ENCODE measurements around the gene ADK. TPM values are rescaled to one million over a fixed set of nuclear protein-coding genes. Genes with fewer than 3 reads are reported as not detected.
"Not testable (repeated sequence)": the region's sequence is repeated elsewhere in the genome, so short reads cannot be mapped to it uniquely, and the experiment has no call there.

The ADK gene
- total RNA-seq, 1 donor from 2014 or later: 26.2 TPM

DNA sequence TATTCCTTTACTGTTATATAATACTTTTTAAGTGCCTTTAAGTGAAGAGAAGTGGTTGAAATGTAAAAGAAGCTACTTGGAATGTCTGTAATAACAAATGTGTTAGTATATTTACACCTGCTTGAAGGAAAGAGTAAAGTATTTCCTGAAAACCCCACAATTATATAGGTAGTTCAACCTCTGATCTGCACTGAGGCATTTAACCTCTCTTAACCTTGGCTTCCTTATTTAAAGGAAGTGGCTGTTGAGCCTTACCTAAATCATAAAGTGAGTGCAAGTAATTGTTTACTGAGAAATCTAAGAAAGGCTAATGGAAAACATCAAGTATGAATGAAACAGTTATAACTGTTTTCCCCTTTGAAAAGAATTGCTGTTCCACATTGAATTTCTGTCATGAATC, 294.5 kb downstream of the ADK start:
- no peak for DNase-seq (ENCODE audit: low spot score in 2 of 2, unreplicated experiment in 2 of 2)
- peaks cover 5% of the 10 kb centered on the region for H3K36me3 Mint-ChIP-seq
- TF ChIP-seq, protein P1, sequence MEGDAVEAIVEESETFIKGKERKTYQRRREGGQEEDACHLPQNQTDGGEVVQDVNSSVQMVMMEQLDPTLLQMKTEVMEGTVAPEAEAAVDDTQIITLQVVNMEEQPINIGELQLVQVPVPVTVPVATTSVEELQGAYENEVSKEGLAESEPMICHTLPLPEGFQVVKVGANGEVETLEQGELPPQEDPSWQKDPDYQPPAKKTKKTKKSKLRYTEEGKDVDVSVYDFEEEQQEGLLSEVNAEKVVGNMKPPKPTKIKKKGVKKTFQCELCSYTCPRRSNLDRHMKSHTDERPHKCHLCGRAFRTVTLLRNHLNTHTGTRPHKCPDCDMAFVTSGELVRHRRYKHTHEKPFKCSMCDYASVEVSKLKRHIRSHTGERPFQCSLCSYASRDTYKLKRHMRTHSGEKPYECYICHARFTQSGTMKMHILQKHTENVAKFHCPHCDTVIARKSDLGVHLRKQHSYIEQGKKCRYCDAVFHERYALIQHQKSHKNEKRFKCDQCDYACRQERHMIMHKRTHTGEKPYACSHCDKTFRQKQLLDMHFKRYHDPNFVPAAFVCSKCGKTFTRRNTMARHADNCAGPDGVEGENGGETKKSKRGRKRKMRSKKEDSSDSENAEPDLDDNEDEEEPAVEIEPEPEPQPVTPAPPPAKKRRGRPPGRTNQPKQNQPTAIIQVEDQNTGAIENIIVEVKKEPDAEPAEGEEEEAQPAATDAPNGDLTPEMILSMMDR (IDR thresholded peaks at IDR 0.05; ENCODE audit: unreplicated experiment): no peak
- peaks cover 13% of the 10 kb centered on the region for H3K4me1 Mint-ChIP-seq
- no peak overlapping the region for H3K4me3 Mint-ChIP-seq
- H3K27ac Mint-ChIP-seq: no peak overlapping the region
- peaks cover 14% of the 10 kb centered on the region for H3K9me3 Mint-ChIP-seq
- peaks cover 10% of the 10 kb centered on the region for H3K27me3 Mint-ChIP-seq (ENCODE audit: low read depth)

DNA sequence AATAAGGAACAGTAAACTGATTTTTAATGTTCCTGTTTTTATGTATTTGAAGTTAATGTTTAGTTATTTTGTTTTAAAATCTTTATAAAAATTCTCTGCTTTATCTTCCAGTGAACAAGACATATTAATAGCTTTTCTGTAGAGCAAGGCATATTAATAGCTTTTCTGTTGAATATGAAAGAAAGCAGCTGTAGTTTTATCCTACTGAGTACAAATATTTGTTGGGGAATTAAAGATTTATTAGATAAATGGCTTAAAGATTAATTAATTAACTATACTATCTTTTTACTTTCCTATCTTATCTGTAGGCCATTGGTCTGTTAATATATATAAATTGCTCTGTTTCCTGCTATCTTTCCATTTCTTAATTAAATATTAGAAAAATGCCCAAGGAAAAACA, 299.6 kb downstream of the ADK start:
- Mint-ChIP-seq H3K27me3 (ENCODE audit: low read depth) (peaks cover 5% of the 10 kb centered on the region), H3K4me3 (no peak overlapping the region)
- TF ChIP-seq, protein P1 (IDR thresholded peaks at IDR 0.05; ENCODE audit: unreplicated experiment): no peak

DNA sequence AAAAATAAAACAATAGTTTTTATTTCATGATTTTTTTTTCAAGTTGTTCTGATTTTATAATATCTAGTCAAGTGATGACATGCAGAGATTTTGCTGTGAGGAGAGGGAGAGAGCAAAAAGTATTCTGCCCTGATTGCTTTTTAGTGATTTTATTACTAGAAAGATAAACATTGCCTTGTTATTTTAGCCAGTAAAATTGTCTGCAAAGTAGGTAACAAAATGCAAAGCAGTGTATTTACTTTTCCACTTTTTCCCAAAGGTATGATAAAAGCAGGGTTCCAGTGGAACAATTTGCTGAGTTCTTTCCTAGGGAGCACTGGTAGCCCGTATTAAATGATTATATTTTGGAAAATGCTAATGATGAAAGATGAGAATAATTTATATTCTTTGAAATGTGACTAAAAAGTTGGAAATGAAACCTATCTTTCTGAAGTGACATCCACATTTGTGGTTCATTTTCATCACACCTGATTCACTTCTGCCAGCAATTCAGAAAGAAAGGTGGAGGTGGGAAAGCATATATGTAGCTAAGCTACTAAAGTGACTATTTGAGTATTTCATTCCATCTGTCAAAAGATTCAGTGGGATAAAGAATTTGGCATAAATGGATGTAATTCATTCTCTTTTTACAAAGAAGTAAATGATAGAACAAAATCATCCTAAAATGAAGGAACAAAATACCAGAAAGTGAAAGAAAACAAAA, 300.3 kb downstream of the ADK start:
- peaks cover 20% of the 10 kb centered on the region for H3K4me1 Mint-ChIP-seq
- H3K27me3 Mint-ChIP-seq (ENCODE audit: low read depth): peaks cover 5% of the 10 kb centered on the region
- H3K4me3 Mint-ChIP-seq: no peak overlapping the region
- no peak overlapping the region for H3K27ac Mint-ChIP-seq
- TF ChIP-seq, protein P1 (IDR thresholded peaks at IDR 0.05; ENCODE audit: unreplicated experiment): no peak
- DNase-seq (ENCODE audit: low spot score in 2 of 2, unreplicated experiment in 2 of 2): no peak
- peaks cover 5% of the 10 kb centered on the region for H3K36me3 Mint-ChIP-seq
- peaks cover 9% of the 10 kb centered on the region for H3K9me3 Mint-ChIP-seq

More for the DNA sequence above, 299.6 kb downstream of the ADK start:
- peaks cover 23% of the 10 kb centered on the region for H3K4me1 Mint-ChIP-seq
- H3K9me3 Mint-ChIP-seq: peaks cover 3% of the 10 kb centered on the region
- DNase-seq (ENCODE audit: low spot score in 2 of 2, unreplicated experiment in 2 of 2): no peak
- H3K27ac Mint-ChIP-seq: no peak overlapping the region
- H3K36me3 Mint-ChIP-seq: no peaks in the 10 kb centered on the region

DNA sequence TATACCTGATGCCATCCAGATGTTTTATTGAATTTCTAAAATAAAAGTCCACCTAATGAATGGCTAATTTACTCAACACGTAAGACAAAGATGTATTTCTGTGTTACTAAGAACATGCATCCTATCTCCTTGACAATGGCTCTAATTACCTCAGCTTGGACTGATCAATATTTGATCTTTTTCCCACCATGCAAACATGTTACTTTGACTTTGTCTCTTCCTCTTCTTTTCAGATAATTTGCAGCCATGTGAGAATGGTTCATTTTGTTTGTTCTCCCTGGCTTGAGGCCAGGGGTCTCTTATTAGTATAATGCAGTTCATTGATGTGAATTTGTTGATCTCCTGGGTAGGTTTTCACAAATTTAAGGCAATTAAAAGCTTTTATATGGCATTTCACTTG, 302.1 kb downstream of the ADK start:
- H3K4me3 Mint-ChIP-seq: no peak overlapping the region
- H3K9me3 Mint-ChIP-seq: peaks cover 16% of the 10 kb centered on the region
- H3K4me1 Mint-ChIP-seq: peaks cover 19% of the 10 kb centered on the region

DNA sequence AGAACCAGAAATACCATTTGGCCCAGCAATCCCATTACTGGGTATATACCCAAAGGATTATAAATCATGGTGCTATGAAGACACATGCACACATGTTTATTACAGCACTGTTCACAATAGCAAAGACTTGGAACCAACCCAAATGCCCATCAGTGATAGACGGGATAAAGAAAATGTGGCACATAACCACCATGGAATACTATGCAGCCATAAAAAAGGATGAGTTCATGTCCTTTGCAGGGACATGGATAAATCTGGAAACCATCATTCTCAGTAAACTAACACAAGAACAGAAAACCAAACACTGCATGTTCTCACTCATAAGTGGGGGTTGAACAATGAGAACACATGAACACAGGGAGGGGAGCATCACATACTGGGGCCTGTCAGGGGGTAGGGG, 306.5 kb downstream of the ADK start:
- Mint-ChIP-seq H3K36me3 (peaks cover 12% of the 10 kb centered on the region), H3K4me1 (peaks cover 20% of the 10 kb centered on the region), H3K9me3 (peaks cover 13% of the 10 kb centered on the region)
- not testable (repeated sequence) for H3K27me3 Mint-ChIP-seq (ENCODE audit: low read depth); DNase-seq (ENCODE audit: low spot score in 2 of 2, unreplicated experiment in 2 of 2); H3K4me3 Mint-ChIP-seq; H3K27ac Mint-ChIP-seq

More for the DNA sequence above, 302.1 kb downstream of the ADK start:
- TF ChIP-seq, protein P1 (IDR thresholded peaks at IDR 0.05; ENCODE audit: unreplicated experiment): no peak
- no peaks in the 10 kb centered on the region for H3K27me3 Mint-ChIP-seq (ENCODE audit: low read depth)
- DNase-seq (ENCODE audit: low spot score in 2 of 2, unreplicated experiment in 2 of 2): no peak
- no peak overlapping the region for H3K27ac Mint-ChIP-seq
- peaks cover 12% of the 10 kb centered on the region for H3K36me3 Mint-ChIP-seq

DNA sequence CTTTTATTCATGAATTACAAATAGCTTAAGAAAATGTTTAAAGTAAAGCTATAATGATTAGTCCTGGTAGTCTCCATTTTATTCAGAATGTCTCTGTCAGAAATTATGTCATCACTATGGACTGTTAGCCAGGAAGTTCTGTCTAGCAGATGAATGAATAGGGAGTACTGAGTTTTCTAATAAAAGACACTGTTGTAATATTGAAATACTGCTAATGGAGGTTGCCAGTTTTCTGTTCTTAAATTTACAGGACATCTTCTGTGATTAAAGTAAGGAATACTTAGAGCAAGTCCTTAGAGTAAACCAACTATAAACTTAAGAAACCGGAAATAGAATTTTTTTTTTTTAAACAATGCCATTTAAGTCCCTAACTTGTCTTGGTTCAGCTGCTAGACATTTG, 309.8 kb downstream of the ADK start:
- TF ChIP-seq, protein P1 (IDR thresholded peaks at IDR 0.05; ENCODE audit: unreplicated experiment): no peak
- Mint-ChIP-seq H3K36me3 (peaks cover 11% of the 10 kb centered on the region), H3K4me3 (no peak overlapping the region), H3K27me3 (ENCODE audit: low read depth) (no peaks in the 10 kb centered on the region), H3K4me1 (peaks cover 18% of the 10 kb centered on the region), H3K27ac (peak overlapping the region; percentile 83), H3K9me3 (peaks cover 11% of the 10 kb centered on the region)
- no peak for DNase-seq (ENCODE audit: low spot score in 2 of 2, unreplicated experiment in 2 of 2)

Data from mesothelial cell of epicardium (in vitro differentiated cells).